Measurements from ENCODE around the gene FBXO31.
"Not testable (repeated sequence)": the region's sequence is repeated elsewhere in the genome, so short reads cannot be mapped to it uniquely, and the experiment has no call there.

FBXO31 gene

GRCh38 chr16:87395181-87395842 lies 11.7 kb upstream of the FBXO31 start:
- Mint-ChIP-seq H3K9me3 (no peaks in the 10 kb centered on the region), H3K27ac (no peak overlapping the region), H3K27me3 (no peaks in the 10 kb centered on the region), H3K4me1 (ENCODE audit: low read depth) (peaks cover 43% of the 10 kb centered on the region), H3K36me3 (ENCODE audit: low read depth) (peaks cover 44% of the 10 kb centered on the region), H3K4me3 (no peak overlapping the region)
- no peak for DNase-seq

- Mint-ChIP-seq H3K27ac (peak overlapping the region; percentile 94), H3K36me3 (ENCODE audit: low read depth) (peaks cover 30% of the 10 kb centered on the region), H3K27me3 (no peaks in the 10 kb centered on the region), H3K4me1 (ENCODE audit: low read depth) (peaks cover 51% of the 10 kb centered on the region), H3K4me3 (peak overlapping the region; percentile 88), H3K9me3 (no peaks in the 10 kb centered on the region)
- no peak for DNase-seq
Measured at GRCh38 chr16:87393680-87394055, 10.1 kb upstream of the FBXO31 start.

GRCh38 chr16:87392821-87393679 lies 9.5 kb upstream of the FBXO31 start:
- peak overlapping the region; percentile 94 for H3K27ac Mint-ChIP-seq
- no peaks in the 10 kb centered on the region for H3K9me3 Mint-ChIP-seq
- H3K36me3 Mint-ChIP-seq (ENCODE audit: low read depth), result peaks cover 26% of the 10 kb centered on the region
- peak overlapping the region; percentile 88 for H3K4me3 Mint-ChIP-seq
- peak; percentile 67 for DNase-seq
- no peaks in the 10 kb centered on the region for H3K27me3 Mint-ChIP-seq
- peaks cover 54% of the 10 kb centered on the region for H3K4me1 Mint-ChIP-seq (ENCODE audit: low read depth)

GRCh38 chr16:87391950-87392820 lies 8.6 kb upstream of the FBXO31 start, which contains the start of gene MAP1LC3B:
MAP1LC3B (plus strand) TSS chr16:87392336; CDS start chr16:87392428, 92 bp downstream.
- peaks cover 24% of the 10 kb centered on the region for H3K36me3 Mint-ChIP-seq (ENCODE audit: low read depth)
- peaks cover 59% of the 10 kb centered on the region for H3K4me1 Mint-ChIP-seq (ENCODE audit: low read depth)
- H3K27me3 Mint-ChIP-seq, result no peaks in the 10 kb centered on the region
- H3K9me3 Mint-ChIP-seq, result no peaks in the 10 kb centered on the region
- H3K27ac Mint-ChIP-seq, result peak within 1 kb of the TSS; percentile 95
- peak; percentile 100 for DNase-seq
- H3K4me3 Mint-ChIP-seq, result peak within 1 kb of the TSS; percentile 88

GRCh38 chr16:87391324-87391949 lies 7.9 kb upstream of the FBXO31 start:
- Mint-ChIP-seq H3K36me3 (ENCODE audit: low read depth) (peaks cover 22% of the 10 kb centered on the region), H3K27ac (peak overlapping the region; percentile 95), H3K27me3 (no peaks in the 10 kb centered on the region), H3K4me3 (peak overlapping the region; percentile 81), H3K4me1 (ENCODE audit: low read depth) (peaks cover 60% of the 10 kb centered on the region), H3K9me3 (no peaks in the 10 kb centered on the region)
- DNase-seq, result no peak

GRCh38 chr16:87390641-87391323 lies 7.2 kb upstream of the FBXO31 start:
- Mint-ChIP-seq H3K9me3 (no peaks in the 10 kb centered on the region), H3K4me1 (ENCODE audit: low read depth) (peaks cover 63% of the 10 kb centered on the region), H3K27ac (peak overlapping the region; percentile 95), H3K4me3 (peak overlapping the region; percentile 81), H3K36me3 (ENCODE audit: low read depth) (peaks cover 21% of the 10 kb centered on the region), H3K27me3 (no peaks in the 10 kb centered on the region)
- DNase-seq, result no peak

GRCh38 chr16:87389914-87390313 lies 6.3 kb upstream of the FBXO31 start:
- Mint-ChIP-seq H3K27ac (peak overlapping the region; percentile 82), H3K36me3 (ENCODE audit: low read depth) (peaks cover 14% of the 10 kb centered on the region), H3K4me1 (ENCODE audit: low read depth) (peaks cover 60% of the 10 kb centered on the region)
- not testable (repeated sequence) for H3K4me3 Mint-ChIP-seq, DNase-seq, H3K9me3 Mint-ChIP-seq, H3K27me3 Mint-ChIP-seq

- Mint-ChIP-seq H3K4me1 (ENCODE audit: low read depth) (peaks cover 59% of the 10 kb centered on the region), H3K36me3 (ENCODE audit: low read depth) (peaks cover 9% of the 10 kb centered on the region), H3K9me3 (no peaks in the 10 kb centered on the region), H3K27ac (peak overlapping the region; percentile 82), H3K4me3 (no peak overlapping the region), H3K27me3 (no peaks in the 10 kb centered on the region)
- no peak for DNase-seq
Measured at GRCh38 chr16:87389245-87389644, 5.7 kb upstream of the FBXO31 start.

GRCh38 chr16:87388818-87389134 lies 5.2 kb upstream of the FBXO31 start:
- H3K36me3 Mint-ChIP-seq (ENCODE audit: low read depth), result peaks cover 11% of the 10 kb centered on the region
- H3K27me3 Mint-ChIP-seq, result peaks cover 2% of the 10 kb centered on the region
- H3K27ac Mint-ChIP-seq, result peak overlapping the region; percentile 97
- DNase-seq, result no peak
- no peaks in the 10 kb centered on the region for H3K9me3 Mint-ChIP-seq
- H3K4me3 Mint-ChIP-seq, result peak overlapping the region; percentile 50
- peaks cover 56% of the 10 kb centered on the region for H3K4me1 Mint-ChIP-seq (ENCODE audit: low read depth)

GRCh38 chr16:87387942-87388817 lies 4.6 kb upstream of the FBXO31 start:
- H3K9me3 Mint-ChIP-seq, result no peaks in the 10 kb centered on the region
- H3K36me3 Mint-ChIP-seq (ENCODE audit: low read depth), result peaks cover 6% of the 10 kb centered on the region
- DNase-seq, result peak; percentile 82
- H3K27me3 Mint-ChIP-seq, result peaks cover 2% of the 10 kb centered on the region
- peak overlapping the region; percentile 97 for H3K27ac Mint-ChIP-seq
- peaks cover 50% of the 10 kb centered on the region for H3K4me1 Mint-ChIP-seq (ENCODE audit: low read depth)
- peak overlapping the region; percentile 50 for H3K4me3 Mint-ChIP-seq

- peaks cover 70% of the 10 kb centered on the region for H3K4me1 Mint-ChIP-seq (ENCODE audit: low read depth)
- H3K36me3 Mint-ChIP-seq (ENCODE audit: low read depth), result peaks cover 24% of the 10 kb centered on the region
- DNase-seq, H3K9me3 Mint-ChIP-seq, H3K27me3 Mint-ChIP-seq: not testable (repeated sequence)
- H3K27ac Mint-ChIP-seq, result peak overlapping the region; percentile 84
- H3K4me3 Mint-ChIP-seq, result peak overlapping the region; percentile 82
Measured at GRCh38 chr16:87384875-87385167, 1.2 kb upstream of the FBXO31 start.

- Mint-ChIP-seq H3K9me3 (no peaks in the 10 kb centered on the region), H3K27ac (peak overlapping the region; percentile 98), H3K27me3 (peaks cover 2% of the 10 kb centered on the region), H3K36me3 (ENCODE audit: low read depth) (peaks cover 25% of the 10 kb centered on the region), H3K4me1 (ENCODE audit: low read depth) (peaks cover 68% of the 10 kb centered on the region), H3K4me3 (peak overlapping the region; percentile 82)
- DNase-seq, result no peak
Measured at GRCh38 chr16:87384162-87384874, 742 bp upstream of the FBXO31 start.
